GM18502 (cell line): ENCODE data around the gene SLC36A4.
"Not testable (repeated sequence)": the region's sequence is repeated elsewhere in the genome, so short reads cannot be mapped to it uniquely, and the experiment has no call there.

Experiments
- ATAC-seq: cut with Tn5 transposase; IDR thresholded peaks from one replicate; pipeline ENCODE4 v1.9.1; 2021; ENCODE audit warnings: mild to moderate bottlenecking; ENCODE audit not compliant: unreplicated experiment, poor library complexity

The SLC36A4 gene

DNA sequence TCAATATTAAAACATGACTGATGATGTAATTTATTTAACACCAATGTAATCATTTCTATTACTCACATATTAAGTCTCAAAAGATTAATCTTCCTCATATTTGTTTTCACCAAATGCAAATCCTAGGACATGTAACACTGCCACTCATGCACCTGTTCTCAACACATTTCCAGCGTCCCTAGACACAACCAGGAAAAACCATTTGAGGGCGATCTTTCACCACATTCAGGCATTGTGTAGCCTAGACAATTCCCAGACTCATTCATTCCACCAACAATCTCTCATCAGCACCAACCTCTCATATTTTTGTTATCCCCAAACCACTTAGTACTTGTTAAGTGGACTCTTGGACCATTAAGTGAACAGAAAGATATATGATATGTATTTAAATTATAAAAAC is 66.1 kb downstream of the SLC36A4 start:
- no peak for ATAC-seq

GRCh38 chr11:93128574-93128973 is 69.2 kb downstream of the SLC36A4 start:
- ATAC-seq: no peak

DNA sequence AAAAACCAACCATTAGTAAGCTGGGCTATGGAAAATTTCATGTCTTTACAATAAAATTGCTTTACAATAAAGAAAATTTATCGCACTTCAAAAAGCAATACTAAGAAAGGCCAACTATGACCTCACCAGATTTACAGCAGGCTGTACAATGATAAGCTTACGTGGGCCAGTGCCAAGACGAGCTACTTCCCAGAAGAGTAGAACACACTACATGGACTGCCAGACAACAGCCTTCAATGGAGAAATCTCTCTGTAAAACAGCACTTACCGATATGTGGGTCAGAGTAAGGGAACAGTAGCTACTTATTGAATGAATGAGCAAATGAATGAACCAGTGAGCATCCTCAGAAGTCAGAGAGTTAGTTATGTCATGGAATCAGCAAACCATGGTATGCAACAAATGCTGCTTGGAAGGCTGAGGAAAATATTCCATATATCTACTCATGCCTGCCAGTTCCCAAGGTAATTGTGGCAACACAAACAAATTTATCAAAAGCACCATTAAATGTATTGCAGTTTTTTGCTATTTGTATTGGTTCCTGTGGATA is 74.4 kb downstream of the SLC36A4 start:
- ATAC-seq: no peak

- no peak for ATAC-seq
Observed at GRCh38 chr11:93122535-93123235, 75.1 kb downstream of the SLC36A4 start.

DNA sequence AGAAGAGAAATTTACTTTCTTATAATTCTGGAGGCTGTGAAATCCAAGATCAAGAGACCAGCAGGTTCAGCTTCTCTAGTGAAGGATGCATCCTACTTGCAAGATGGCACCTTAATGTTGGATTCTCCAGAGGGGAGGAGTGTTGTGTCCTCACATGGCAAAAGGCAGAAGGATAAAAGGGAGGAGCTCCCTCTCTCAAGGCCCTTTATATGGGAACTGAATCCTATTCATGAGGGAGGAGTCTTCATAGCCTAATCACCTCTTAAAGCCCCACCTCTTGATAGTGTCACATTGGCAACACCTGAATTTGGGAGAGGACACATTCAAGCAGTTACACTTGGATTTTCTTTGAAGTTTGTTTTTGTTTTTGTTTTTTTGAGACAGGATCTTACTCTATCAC is 79.5 kb downstream of the SLC36A4 start:
- no peak for ATAC-seq

- no peak for ATAC-seq
Observed at GRCh38 chr11:93117565-93117964, 80.2 kb downstream of the SLC36A4 start.

- ATAC-seq: no peak
Observed at GRCh38 chr11:93116641-93117441, 81.0 kb downstream of the SLC36A4 start.

DNA sequence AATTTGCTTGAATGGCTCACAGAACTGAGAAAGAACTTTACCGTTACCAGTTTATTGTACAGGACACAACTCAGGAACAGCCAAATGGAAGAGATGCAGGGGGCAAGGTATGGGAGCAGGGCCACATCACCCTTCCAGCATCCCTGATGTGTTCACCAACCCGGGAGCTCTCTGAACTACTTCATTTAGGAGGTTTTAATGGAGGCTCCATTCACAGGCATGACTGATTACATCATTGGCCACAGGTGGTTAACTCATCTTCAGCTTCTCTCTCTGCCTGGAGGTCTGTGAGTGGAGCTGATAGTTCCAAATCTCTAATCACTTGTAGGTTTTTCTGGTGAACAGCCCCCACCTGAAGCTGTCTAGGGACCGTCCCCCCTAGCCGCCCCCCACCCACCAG is 83.5 kb downstream of the SLC36A4 start:
- no peak for ATAC-seq

DNA sequence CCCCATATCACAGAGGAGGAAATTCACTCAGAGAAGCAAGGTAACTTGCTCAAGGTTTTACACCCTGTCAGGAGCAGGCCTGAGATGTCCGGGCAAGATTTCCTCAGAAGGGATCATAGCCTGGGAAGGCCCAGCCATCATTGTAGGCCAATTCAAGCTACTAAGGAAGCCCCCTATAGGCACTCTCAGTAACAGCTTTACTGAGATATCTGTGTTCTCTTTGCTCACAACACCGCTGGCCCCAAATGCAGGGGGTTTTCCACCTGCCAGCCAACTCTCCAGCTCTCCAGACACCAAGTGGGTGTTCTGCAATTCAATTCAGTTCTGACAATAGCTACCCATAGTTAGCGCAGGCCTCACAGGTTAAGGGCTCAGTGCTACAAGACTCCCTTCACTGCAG is 84.0 kb downstream of the SLC36A4 start:
- ATAC-seq: no peak

DNA sequence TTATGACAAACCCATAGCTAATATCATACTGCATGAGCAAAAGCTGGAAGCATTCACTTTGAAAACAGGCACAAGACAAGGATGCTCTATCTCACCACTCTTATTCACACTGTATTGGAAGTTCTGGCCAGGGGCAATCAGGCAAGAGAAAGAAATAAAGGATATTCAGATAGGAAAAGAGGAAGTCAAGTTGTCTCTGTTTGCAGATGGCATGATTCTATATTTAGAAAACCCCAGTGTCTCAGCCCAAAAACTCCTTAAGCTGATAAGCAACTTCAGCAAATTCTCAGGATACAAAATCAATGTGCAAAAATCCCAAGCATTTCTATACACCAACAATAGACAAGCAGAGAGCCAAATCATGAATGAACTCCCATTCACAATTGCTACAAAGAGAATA is 86.6 kb downstream of the SLC36A4 start:
- ATAC-seq: not testable (repeated sequence)

GRCh38 chr11:93100211-93100610 is 97.6 kb downstream of the SLC36A4 start:
- no peak for ATAC-seq

DNA sequence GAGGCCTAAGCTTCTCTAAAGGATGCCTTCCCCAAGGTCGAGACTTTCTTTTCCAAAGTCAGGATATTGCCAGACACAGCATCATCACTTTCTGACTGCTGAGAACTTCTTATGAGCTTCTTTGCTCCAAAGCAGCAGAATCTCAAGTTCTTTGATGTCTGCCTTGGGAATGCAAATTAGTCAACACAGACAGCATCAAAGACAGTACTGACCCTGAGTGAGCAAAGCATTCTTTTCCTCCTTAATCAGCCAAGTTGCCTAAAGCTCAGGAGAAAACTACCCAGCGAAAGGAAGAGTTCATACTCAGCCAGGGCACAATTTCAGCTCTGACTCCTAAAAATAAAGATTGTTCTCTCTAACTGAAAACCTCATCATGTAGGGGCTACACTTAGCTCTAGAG is 98.0 kb downstream of the SLC36A4 start:
- no peak for ATAC-seq
